ENCODE measurements around the gene DAPK1.

The DAPK1 gene

DNA sequence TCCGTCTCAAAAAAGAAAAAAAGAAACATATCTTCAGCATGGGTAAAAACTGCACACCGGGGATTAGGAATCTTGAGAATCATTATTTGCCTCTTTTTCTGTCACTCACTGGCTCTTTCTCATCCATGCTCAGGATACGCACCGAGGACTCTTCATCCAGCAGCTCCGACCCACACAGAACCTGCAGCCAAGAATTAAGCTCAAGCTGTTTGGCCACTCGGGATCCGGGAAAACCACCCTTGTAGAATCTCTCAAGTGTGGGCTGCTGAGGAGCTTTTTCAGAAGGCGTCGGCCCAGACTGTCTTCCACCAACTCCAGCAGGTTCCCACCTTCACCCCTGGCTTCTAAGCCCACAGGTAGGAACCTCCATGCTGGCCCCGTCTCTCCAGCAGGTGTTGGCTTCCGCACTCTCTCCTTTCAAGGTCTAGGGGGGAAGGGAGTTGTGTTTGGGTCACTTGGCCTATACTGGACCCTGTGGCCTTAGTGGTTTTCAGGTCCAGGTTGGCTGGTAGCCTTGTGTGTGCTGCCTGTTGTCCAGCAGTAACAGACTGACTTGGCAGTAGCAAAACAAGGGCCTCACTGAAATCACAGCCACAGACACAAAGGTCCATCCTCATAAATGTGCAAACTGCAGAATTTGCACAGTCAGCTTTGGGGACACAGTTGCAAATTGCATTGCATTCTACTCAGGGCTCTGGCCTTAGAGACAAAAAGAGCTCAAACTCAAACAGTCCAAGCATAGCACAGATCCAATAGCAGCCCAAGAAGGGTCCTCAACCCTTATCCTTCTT lies 183.8 kb downstream of the DAPK1 start:
- TF ChIP-seq, protein P1, sequence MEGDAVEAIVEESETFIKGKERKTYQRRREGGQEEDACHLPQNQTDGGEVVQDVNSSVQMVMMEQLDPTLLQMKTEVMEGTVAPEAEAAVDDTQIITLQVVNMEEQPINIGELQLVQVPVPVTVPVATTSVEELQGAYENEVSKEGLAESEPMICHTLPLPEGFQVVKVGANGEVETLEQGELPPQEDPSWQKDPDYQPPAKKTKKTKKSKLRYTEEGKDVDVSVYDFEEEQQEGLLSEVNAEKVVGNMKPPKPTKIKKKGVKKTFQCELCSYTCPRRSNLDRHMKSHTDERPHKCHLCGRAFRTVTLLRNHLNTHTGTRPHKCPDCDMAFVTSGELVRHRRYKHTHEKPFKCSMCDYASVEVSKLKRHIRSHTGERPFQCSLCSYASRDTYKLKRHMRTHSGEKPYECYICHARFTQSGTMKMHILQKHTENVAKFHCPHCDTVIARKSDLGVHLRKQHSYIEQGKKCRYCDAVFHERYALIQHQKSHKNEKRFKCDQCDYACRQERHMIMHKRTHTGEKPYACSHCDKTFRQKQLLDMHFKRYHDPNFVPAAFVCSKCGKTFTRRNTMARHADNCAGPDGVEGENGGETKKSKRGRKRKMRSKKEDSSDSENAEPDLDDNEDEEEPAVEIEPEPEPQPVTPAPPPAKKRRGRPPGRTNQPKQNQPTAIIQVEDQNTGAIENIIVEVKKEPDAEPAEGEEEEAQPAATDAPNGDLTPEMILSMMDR (IDR thresholded peaks at IDR 0.05; ENCODE audit: poor library complexity, severe bottlenecking), result no peak
- no peak for DNase-seq (ENCODE audit: low spot score)
- Histone ChIP-seq H3K4me1 (ENCODE audit: insufficient read depth, poor library complexity, severe bottlenecking) (no peaks in the 10 kb centered on the region), H3K27ac (ENCODE audit: poor library complexity, severe bottlenecking) (no peak overlapping the region), H3K27me3 (ENCODE audit: insufficient read depth, poor library complexity, severe bottlenecking) (no peaks in the 10 kb centered on the region), H3K36me3 (ENCODE audit: low read depth) (no peaks in the 10 kb centered on the region), H3K4me3 (ENCODE audit: severe bottlenecking) (no peak overlapping the region), H3K9me3 (ENCODE audit: severe bottlenecking) (no peaks in the 10 kb centered on the region)
- no peak for ATAC-seq (ENCODE audit: low read depth)

DNA sequence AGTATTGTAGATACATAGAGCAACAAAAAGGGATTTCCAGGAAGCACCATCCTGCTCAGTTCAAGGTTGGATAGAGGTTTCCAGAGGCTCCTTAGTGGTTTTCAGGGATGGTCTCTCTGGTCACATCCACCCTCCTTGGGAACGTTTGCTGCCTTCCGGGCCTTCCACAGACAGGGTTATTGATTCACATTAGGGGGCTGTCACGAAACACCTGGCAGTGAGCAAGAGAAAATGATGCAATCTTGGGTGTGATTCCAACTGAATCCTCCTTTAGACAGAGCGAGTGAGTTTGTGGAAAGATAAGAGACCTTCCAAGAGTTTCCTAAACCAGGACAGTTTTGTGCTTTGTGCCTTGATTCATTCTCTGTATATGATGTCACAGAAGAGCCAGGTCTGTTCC lies 184.4 kb downstream of the DAPK1 start:
- TF ChIP-seq, protein P1 (IDR thresholded peaks at IDR 0.05; ENCODE audit: poor library complexity, severe bottlenecking), result no peak
- DNase-seq (ENCODE audit: low spot score), result no peak

DNA sequence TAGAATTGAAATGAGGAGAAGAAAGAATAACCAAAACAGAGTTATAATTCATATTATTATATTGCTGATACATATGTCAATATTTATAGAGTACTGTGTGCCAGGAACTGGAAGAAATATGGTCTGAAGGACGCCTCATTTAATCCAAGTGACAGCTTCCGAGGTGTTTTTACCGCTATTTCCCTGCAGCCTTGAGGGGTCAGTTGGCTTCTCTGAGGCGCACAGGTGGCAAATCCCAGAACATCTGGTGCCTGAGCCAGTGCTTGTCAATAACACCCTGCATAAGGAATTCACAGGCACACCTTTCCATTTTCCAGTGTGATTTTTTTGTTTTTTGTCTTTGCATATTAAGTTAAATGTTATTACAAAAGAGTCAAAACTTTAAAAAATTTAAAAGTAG lies 185.0 kb downstream of the DAPK1 start:
- Histone ChIP-seq H3K36me3 (ENCODE audit: low read depth) (no peaks in the 10 kb centered on the region), H3K4me1 (ENCODE audit: insufficient read depth, poor library complexity, severe bottlenecking) (no peaks in the 10 kb centered on the region), H3K27me3 (ENCODE audit: insufficient read depth, poor library complexity, severe bottlenecking) (no peaks in the 10 kb centered on the region), H3K4me3 (ENCODE audit: severe bottlenecking) (no peak overlapping the region), H3K27ac (ENCODE audit: poor library complexity, severe bottlenecking) (no peak overlapping the region), H3K9me3 (ENCODE audit: severe bottlenecking) (no peaks in the 10 kb centered on the region)
- no peak for DNase-seq (ENCODE audit: low spot score)
- TF ChIP-seq, protein P1 (IDR thresholded peaks at IDR 0.05; ENCODE audit: poor library complexity, severe bottlenecking), result no peak
- ATAC-seq (ENCODE audit: low read depth), result no peak

More for the DNA sequence above, 184.4 kb downstream of the DAPK1 start:
- Histone ChIP-seq H3K27me3 (ENCODE audit: insufficient read depth, poor library complexity, severe bottlenecking) (no peaks in the 10 kb centered on the region), H3K4me3 (ENCODE audit: severe bottlenecking) (no peak overlapping the region), H3K27ac (ENCODE audit: poor library complexity, severe bottlenecking) (no peak overlapping the region), H3K9me3 (ENCODE audit: severe bottlenecking) (no peaks in the 10 kb centered on the region), H3K4me1 (ENCODE audit: insufficient read depth, poor library complexity, severe bottlenecking) (no peaks in the 10 kb centered on the region), H3K36me3 (ENCODE audit: low read depth) (no peaks in the 10 kb centered on the region)
- no peak for ATAC-seq (ENCODE audit: low read depth)

DNA sequence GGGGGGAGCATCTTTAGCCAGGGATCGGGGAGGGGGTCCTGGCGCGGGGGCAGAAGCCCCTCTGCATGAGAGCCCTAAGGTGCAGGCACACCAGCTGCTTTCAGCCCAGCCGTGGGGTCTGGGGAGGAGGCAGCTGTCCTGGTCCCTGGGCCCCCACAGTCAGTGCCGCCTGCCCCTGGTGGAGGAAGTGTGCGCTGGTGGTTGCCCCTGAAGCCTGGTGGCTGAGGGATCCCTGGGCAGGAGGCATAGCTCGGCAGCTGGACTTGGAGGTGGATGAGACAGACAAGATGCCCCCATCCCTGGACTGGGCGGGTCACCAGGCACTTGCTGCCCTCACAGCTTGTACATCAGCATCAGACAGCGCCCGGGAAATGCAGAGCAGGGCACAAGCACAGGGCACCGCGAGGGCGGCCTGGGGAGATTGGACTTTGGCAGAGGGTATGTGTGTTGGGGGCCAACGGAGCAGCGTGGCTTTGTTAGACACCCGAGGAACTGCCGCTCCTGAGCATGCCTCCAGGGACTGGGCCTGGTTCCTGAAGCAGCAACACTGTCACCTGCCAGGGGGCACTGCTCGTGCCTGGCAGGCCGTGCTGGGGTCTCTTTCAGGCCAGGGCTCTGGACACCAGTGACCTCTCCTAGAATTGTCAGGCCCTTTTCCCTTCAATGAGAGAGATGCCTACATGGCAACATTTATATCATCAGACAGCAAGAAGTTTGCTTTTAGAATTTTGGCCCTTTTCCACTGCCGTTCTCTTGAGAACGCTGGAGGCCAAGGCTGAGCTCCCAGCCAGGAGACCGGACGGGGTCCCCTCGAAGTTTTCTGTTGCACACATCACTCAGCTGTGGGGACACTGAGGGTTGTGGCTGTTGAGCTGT lies 186.3 kb downstream of the DAPK1 start:
- peak; percentile 19; the same call in 1 of the 3 replicates for ATAC-seq (ENCODE audit: low read depth)
- no peaks in the 10 kb centered on the region for H3K4me1 ChIP-seq (ENCODE audit: insufficient read depth, poor library complexity, severe bottlenecking)
- no peaks in the 10 kb centered on the region for H3K36me3 ChIP-seq (ENCODE audit: low read depth)
- H3K9me3 ChIP-seq (ENCODE audit: severe bottlenecking), result no peaks in the 10 kb centered on the region
- no peak overlapping the region for H3K27ac ChIP-seq (ENCODE audit: poor library complexity, severe bottlenecking)
- H3K4me3 ChIP-seq (ENCODE audit: severe bottlenecking), result no peak overlapping the region
- no peaks in the 10 kb centered on the region for H3K27me3 ChIP-seq (ENCODE audit: insufficient read depth, poor library complexity, severe bottlenecking)
- TF ChIP-seq, protein P1 (IDR thresholded peaks at IDR 0.05; ENCODE audit: poor library complexity, severe bottlenecking), result no peak
- DNase-seq (ENCODE audit: low spot score), result no peak

Data from RWPE2 (cell line).